GM21619 (cell line): ENCODE data around the gene OR10A2.
"Not testable (repeated sequence)": the region's sequence is repeated elsewhere in the genome, so short reads cannot be mapped to it uniquely, and the experiment has no call there.

ENCODE experiments used
- ATAC-seq: cut with Tn5 transposase; IDR thresholded peaks from one replicate; pipeline ENCODE4 v1.9.1; 2021; ENCODE audit not compliant: unreplicated experiment

OR10A2 gene

GRCh38 chr11:6862961-6863360, at the start of gene OR10A2:
Gene OR10A2 (plus strand): TSS chr11:6863057. CDS start chr11:6869755, 6,698 bp downstream.
- no peak for ATAC-seq

- ATAC-seq: no peak
Observed at GRCh38 chr11:6813656-6814055, 49.2 kb upstream of the OR10A2 start.

- no peak for ATAC-seq
Observed at GRCh38 chr11:6817694-6818093, 45.2 kb upstream of the OR10A2 start.

GRCh38 chr11:6818967-6819366, 43.9 kb upstream of the OR10A2 start:
- no peak for ATAC-seq

- no peak for ATAC-seq
Observed at GRCh38 chr11:6824136-6824823, 38.6 kb upstream of the OR10A2 start.

GRCh38 chr11:6825231-6825744, 37.6 kb upstream of the OR10A2 start:
- no peak for ATAC-seq

GRCh38 chr11:6828103-6828502, 34.8 kb upstream of the OR10A2 start:
- no peak for ATAC-seq

- ATAC-seq: no peak
Observed at GRCh38 chr11:6833356-6833755, 29.5 kb upstream of the OR10A2 start.

- ATAC-seq: no peak
Observed at GRCh38 chr11:6834021-6834420, 28.8 kb upstream of the OR10A2 start.

- ATAC-seq: no peak
Observed at GRCh38 chr11:6841694-6842093, 21.2 kb upstream of the OR10A2 start.

- no peak for ATAC-seq
Observed at GRCh38 chr11:6843670-6844069, 19.2 kb upstream of the OR10A2 start.

GRCh38 chr11:6844356-6844755, 18.5 kb upstream of the OR10A2 start:
- ATAC-seq: no peak

GRCh38 chr11:6845383-6845782, 17.5 kb upstream of the OR10A2 start, which contains the start of gene OR10A5:
Gene OR10A5 (plus strand): TSS chr11:6845683. CDS start chr11:6845683, 0 bp downstream.
- no peak for ATAC-seq

GRCh38 chr11:6850526-6850925, 12.3 kb upstream of the OR10A2 start:
- no peak for ATAC-seq

GRCh38 chr11:6854801-6855200, 8.1 kb upstream of the OR10A2 start:
- not testable (repeated sequence) for ATAC-seq

- ATAC-seq: no peak
Observed at GRCh38 chr11:6855971-6856541, 6.8 kb upstream of the OR10A2 start.

GRCh38 chr11:6856871-6857270, 6.0 kb upstream of the OR10A2 start:
- no peak for ATAC-seq

- no peak for ATAC-seq
Observed at GRCh38 chr11:6864438-6864837, 1.6 kb downstream of the OR10A2 start.

GRCh38 chr11:6871278-6871677, 8.4 kb downstream of the OR10A2 start:
- ATAC-seq: no peak

- ATAC-seq: no peak
Observed at GRCh38 chr11:6875761-6876160, 12.9 kb downstream of the OR10A2 start.

- no peak for ATAC-seq
Observed at GRCh38 chr11:6876325-6876724, 13.5 kb downstream of the OR10A2 start, which contains the start of gene OR10A4. Gene OR10A4 (plus strand): TSS chr11:6876625. CDS start chr11:6876648, 23 bp downstream.

- ATAC-seq: no peak
Observed at GRCh38 chr11:6876914-6877313, 14.1 kb downstream of the OR10A2 start.
